ENCODE data around the gene COMT.

The COMT gene

GRCh38 chr22:19898145-19898544, 43.4 kb upstream of the COMT start:
- Histone ChIP-seq H4K20me1 (peaks cover 0 to 13% (median 0%) of the 10 kb centered on the region in 11 experiments; a peak in 4 of 22 replicates), H3K36me3 (peaks cover 0 to 49% (median 11%) of the 10 kb centered on the region in 11 experiments; a peak in 9 of 22 replicates), H3K4me1 (peaks cover under 1 to 97% (median 73%) of the 10 kb centered on the region in 10 experiments; a peak in 18 of 20 replicates), H3K27me3 (no peaks in the 10 kb centered on the region), H3K4me3 (no peak overlapping the region), H3K4me2 (peak overlapping the region in 3 of 11 experiments; percentile 58 to 72 (median 65); a peak in 5 of 22 replicates), H3K9me3 (replicated peaks in 1 of 11) (no peaks in the 10 kb centered on the region), H3K27ac (no peak overlapping the region), H3K9ac (no peak overlapping the region)
- TF ChIP-seq Cebpa-rat (IDR thresholded peaks at IDR 0.05), result no peak

- no peaks in the 10 kb centered on the region for H3K27me3 ChIP-seq
- no peaks in the 10 kb centered on the region for H3K9me3 ChIP-seq (replicated peaks in 1 of 11)
- H3K9ac ChIP-seq, result no peak overlapping the region
- H4K20me1 ChIP-seq, result peaks cover 0 to 21% (median 0%) of the 10 kb centered on the region in 11 experiments; a peak in 4 of 22 replicates
- no peak overlapping the region for H3K4me3 ChIP-seq
- H3K27ac ChIP-seq, result no peak overlapping the region
- H3K4me1 ChIP-seq, result peaks cover 0 to 97% (median 72%) of the 10 kb centered on the region in 10 experiments; a peak in 18 of 20 replicates
- peaks cover 0 to 49% (median 8%) of the 10 kb centered on the region in 11 experiments; a peak in 9 of 22 replicates for H3K36me3 ChIP-seq
- TF ChIP-seq Cebpa-rat (IDR thresholded peaks at IDR 0.05), result no peak
- H3K4me2 ChIP-seq, result peak overlapping the region in 1 of 11 experiments; percentile 2; a peak in 1 of 22 replicates
These were observed 42.6 kb upstream of the COMT start for GRCh38 chr22:19898831-19899567.

GRCh38 chr22:19900707-19901436, 40.7 kb upstream of the COMT start:
- Histone ChIP-seq H3K4me1 (peaks cover 0 to 80% (median 54%) of the 10 kb centered on the region in 10 experiments; a peak in 18 of 20 replicates), H3K9ac (no peak overlapping the region), H3K36me3 (peaks cover 0 to 39% (median 0%) of the 10 kb centered on the region in 11 experiments; a peak in 7 of 22 replicates), H3K27ac (no peak overlapping the region), H3K4me3 (no peak overlapping the region), H4K20me1 (peaks cover 0 to 35% (median 0%) of the 10 kb centered on the region in 11 experiments; a peak in 5 of 22 replicates), H3K27me3 (no peaks in the 10 kb centered on the region), H3K9me3 (replicated peaks in 1 of 11) (no peaks in the 10 kb centered on the region), H3K4me2 (peak overlapping the region in 6 of 11 experiments; percentile 5 to 84 (median 30); a peak in 6 of 22 replicates)
- no peak for TF ChIP-seq Cebpa-rat (IDR thresholded peaks at IDR 0.05)

GRCh38 chr22:19901577-19902244, 39.9 kb upstream of the COMT start:
- Histone ChIP-seq H3K4me3 (no peak overlapping the region), H3K27ac (no peak overlapping the region), H3K4me1 (peaks cover 0 to 72% (median 45%) of the 10 kb centered on the region in 10 experiments; a peak in 18 of 20 replicates), H3K36me3 (peaks cover 0 to 44% (median 0%) of the 10 kb centered on the region in 11 experiments; a peak in 7 of 22 replicates), H4K20me1 (peaks cover 0 to 41% (median 0%) of the 10 kb centered on the region in 11 experiments; a peak in 5 of 22 replicates), H3K9ac (peak overlapping the region in 3 of 11 experiments; percentile 9 to 59 (median 56); a peak in 2 of 22 replicates), H3K9me3 (replicated peaks in 1 of 11) (no peaks in the 10 kb centered on the region), H3K27me3 (no peaks in the 10 kb centered on the region), H3K4me2 (peak overlapping the region in 8 of 11 experiments; percentile 74 to 94 (median 78); a peak in 14 of 22 replicates)
- TF ChIP-seq Cebpa-rat (IDR thresholded peaks at IDR 0.05), result no peak

GRCh38 chr22:19902245-19902715, 39.3 kb upstream of the COMT start:
- H3K27me3 ChIP-seq, result no peaks in the 10 kb centered on the region
- no peaks in the 10 kb centered on the region for H3K9me3 ChIP-seq (replicated peaks in 1 of 11)
- no peak for TF ChIP-seq Cebpa-rat (IDR thresholded peaks at IDR 0.05)
- H3K4me1 ChIP-seq, result peaks cover 0 to 66% (median 40%) of the 10 kb centered on the region in 10 experiments; a peak in 18 of 20 replicates
- H3K9ac ChIP-seq, result peak overlapping the region in 4 of 11 experiments; percentile 9 to 59 (median 55); a peak in 6 of 22 replicates
- no peak overlapping the region for H3K4me3 ChIP-seq
- peaks cover 0 to 36% (median 0%) of the 10 kb centered on the region in 11 experiments; a peak in 5 of 22 replicates for H4K20me1 ChIP-seq
- H3K36me3 ChIP-seq, result peaks cover 0 to 44% (median 0%) of the 10 kb centered on the region in 11 experiments; a peak in 7 of 22 replicates
- peak overlapping the region in 2 of 11 experiments; percentile 31 to 36; a peak in 2 of 22 replicates for H3K27ac ChIP-seq
- peak overlapping the region in 9 of 11 experiments; percentile 50 to 94 (median 78); a peak in 17 of 22 replicates for H3K4me2 ChIP-seq

GRCh38 chr22:19903031-19903430, 38.5 kb upstream of the COMT start:
- Histone ChIP-seq H3K9me3 (replicated peaks in 1 of 11) (no peaks in the 10 kb centered on the region), H3K4me2 (peak overlapping the region; percentile 5 to 94 (median 75); a peak in 20 of 22 replicates), H3K27me3 (no peaks in the 10 kb centered on the region), H3K4me3 (no peak overlapping the region), H3K4me1 (peaks cover 0 to 59% (median 32%) of the 10 kb centered on the region in 10 experiments; a peak in 18 of 20 replicates), H3K27ac (peak overlapping the region in 3 of 11 experiments; percentile 31 to 58 (median 36); a peak in 3 of 22 replicates), H4K20me1 (peaks cover 0 to 33% (median 0%) of the 10 kb centered on the region in 11 experiments; a peak in 5 of 22 replicates), H3K9ac (peak overlapping the region in 5 of 11 experiments; percentile 6 to 59 (median 54); a peak in 6 of 22 replicates), H3K36me3 (peaks cover 0 to 39% (median 0%) of the 10 kb centered on the region in 11 experiments; a peak in 8 of 22 replicates)
- TF ChIP-seq Cebpa-rat (IDR thresholded peaks at IDR 0.05), result no peak

GRCh38 chr22:19903513-19903912, 38.1 kb upstream of the COMT start:
- Histone ChIP-seq H3K36me3 (peaks cover 0 to 39% (median 2%) of the 10 kb centered on the region in 11 experiments; a peak in 9 of 22 replicates), H3K4me1 (peaks cover 0 to 55% (median 32%) of the 10 kb centered on the region in 10 experiments; a peak in 18 of 20 replicates), H3K4me3 (no peak overlapping the region), H3K27me3 (no peaks in the 10 kb centered on the region), H4K20me1 (peaks cover 0 to 33% (median 0%) of the 10 kb centered on the region in 11 experiments; a peak in 5 of 22 replicates), H3K9ac (peak overlapping the region in 4 of 11 experiments; percentile 6 to 59 (median 55); a peak in 3 of 22 replicates), H3K27ac (0 out of 22 replicates have a peak overlapping the region, but pooled peaks of 1 of the 11 experiments have one; percentile 36), H3K9me3 (replicated peaks in 1 of 11) (no peaks in the 10 kb centered on the region), H3K4me2 (peak overlapping the region; percentile 5 to 94 (median 75); a peak in 20 of 22 replicates)
- no peak for TF ChIP-seq Cebpa-rat (IDR thresholded peaks at IDR 0.05)

Data from BLaER1 treated with 17β-estradiol and CSF1 and Interleukin-3, amounts not matched to agents 10 nM and 100 nM (cell line).